Esophagus (tissue), 2 donors: ENCODE results near the gene NAT9. TPM values are rescaled to one million over a fixed set of nuclear protein-coding genes. Genes with fewer than 3 reads are reported as not detected.
A peak's percentile ranks its signal among the peaks of the same experiment; 100 is the strongest.

ENCODE experiments used
- H3K27ac ChIP-seq, 2 donors: one replicate each; pipeline ENCODE4 v1.5.1; 2013; ENCODE audit warnings: low read depth in 2 of 2, mild to moderate bottlenecking in 2 of 2, inconsistent platforms in 1 of 2, low read length in 1 of 2, moderate library complexity in 1 of 2
- H3K27me3 ChIP-seq, 2 donors: one replicate each; pipeline ENCODE4 v1.6.1; 2013; ENCODE audit warnings: low read length in 2 of 2, control low read depth in 1 of 2, mild to moderate bottlenecking in 1 of 2; ENCODE audit not compliant: insufficient read depth in 2 of 2, control insufficient read depth in 1 of 2
- H3K36me3 ChIP-seq, 2 donors: one replicate each; pipeline ENCODE4 v1.6.1; 2013; ENCODE audit warnings: low read length in 1 of 2; ENCODE audit not compliant: control insufficient read depth in 2 of 2, insufficient read depth in 2 of 2
- H3K4me1 ChIP-seq, 2 donors: one replicate each; pipeline ENCODE4 v1.6.1; 2013; ENCODE audit warnings: low read length in 1 of 2; ENCODE audit not compliant: control insufficient read depth in 2 of 2, insufficient read depth in 2 of 2
- H3K4me3 ChIP-seq, 2 donors: one replicate each; pipeline ENCODE4 v1.5.1; 2013; ENCODE audit warnings: low read length in 2 of 2, mild to moderate bottlenecking in 2 of 2, low read depth in 1 of 2, moderate library complexity in 1 of 2
- H3K9me3 ChIP-seq, 2 donors: one replicate each; pipeline ENCODE4 v1.6.1; 2013; ENCODE audit warnings: mild to moderate bottlenecking in 2 of 2, low read depth in 1 of 2, low read length in 1 of 2, moderate library complexity in 1 of 2; ENCODE audit not compliant: control insufficient read depth in 2 of 2, insufficient read depth in 1 of 2
- WGBS, 2 donors: extraction: QIAGEN DNeasy Blood & Tissue Kit; methylation state at CpG; one replicate each; pipeline ENCODE4 v1.1.7; 2013; 5-methylcytosine and 5-hydroxymethylcytosine counted together
- polyA plus RNA-seq, 2 donors: library from polyadenylated mRNA; stranded (reverse); fragments of 200-250 nt; gene quantifications; one replicate each; pipeline ENCODE4 v1.2.3, GENCODE V29; 2013
- donor health status: healthy with polysubstance abuse.
- donor health status: Bipolar disorder and iron deficiency.

Gene NAT9
- polyA plus RNA-seq, 2 donors = 19.7 to 25.6 TPM

GRCh38 chr17:74758848-74759168, 17.3 kb downstream of the NAT9 start:
- WGBS, 2 donors = 33 to 57% methylated on average over 2 of the region's 2 CpGs
- H3K27ac ChIP-seq = peak overlapping the region; percentile 88 to 95
- no peaks in the 10 kb centered on the region for H3K27me3 ChIP-seq
- H3K36me3 ChIP-seq = peaks cover 4 to 22% of the 10 kb centered on the region in 2 donors
- no peaks in the 10 kb centered on the region for H3K9me3 ChIP-seq
- H3K4me1 ChIP-seq = peaks cover 12 to 66% of the 10 kb centered on the region in 2 donors
- peak overlapping the region in 1 of 2 donors; percentile 1 for H3K4me3 ChIP-seq

- H3K9me3 ChIP-seq = no peaks in the 10 kb centered on the region
- H3K27ac ChIP-seq = peak overlapping the region; percentile 88 to 95
- 37 to 47% methylated on average over 24 to 26 of the region's 26 CpGs for WGBS, 2 donors
- peaks cover 4 to 16% of the 10 kb centered on the region in 2 donors for H3K36me3 ChIP-seq
- H3K4me1 ChIP-seq = peaks cover 10 to 60% of the 10 kb centered on the region in 2 donors
- H3K4me3 ChIP-seq = peak overlapping the region in 1 of 2 donors; percentile 20
- no peaks in the 10 kb centered on the region for H3K27me3 ChIP-seq
Observed at GRCh38 chr17:74757931-74758847, 18.0 kb downstream of the NAT9 start.

- H3K36me3 ChIP-seq = peaks cover 4 to 15% of the 10 kb centered on the region in 2 donors
Observed at GRCh38 chr17:74757502-74757901, 18.6 kb downstream of the NAT9 start.

GRCh38 chr17:74756891-74757290, 19.3 kb downstream of the NAT9 start:
- WGBS, 2 donors = 43 to 46% methylated on average over 3 of the region's 3 CpGs
- H3K9me3 ChIP-seq = no peaks in the 10 kb centered on the region
- no peak overlapping the region for H3K4me3 ChIP-seq
- H3K27ac ChIP-seq = peak overlapping the region; percentile 88 to 95
- H3K36me3 ChIP-seq = peaks cover 1 to 15% of the 10 kb centered on the region in 2 donors
- H3K27me3 ChIP-seq = no peaks in the 10 kb centered on the region
- H3K4me1 ChIP-seq = peaks cover 8 to 58% of the 10 kb centered on the region in 2 donors

More at GRCh38 chr17:74757502-74757901, 18.6 kb downstream of the NAT9 start:
- H3K27me3 ChIP-seq = no peaks in the 10 kb centered on the region
- H3K9me3 ChIP-seq = no peaks in the 10 kb centered on the region
- peak overlapping the region; percentile 88 to 95 for H3K27ac ChIP-seq
- WGBS, 2 donors = 36 to 45% methylated on average over 3 of the region's 3 CpGs
- H3K4me1 ChIP-seq = peaks cover 10 to 59% of the 10 kb centered on the region in 2 donors
- no peak overlapping the region for H3K4me3 ChIP-seq

GRCh38 chr17:74755533-74755932, 20.6 kb downstream of the NAT9 start:
- H3K36me3 ChIP-seq = peaks cover 0 to 15% of the 10 kb centered on the region in 2 donors
- H3K4me1 ChIP-seq = peaks cover 6 to 54% of the 10 kb centered on the region in 2 donors
- no peak overlapping the region for H3K4me3 ChIP-seq
- 84 to 88% methylated on average over 8 of the region's 8 CpGs for WGBS, 2 donors
- H3K9me3 ChIP-seq = no peaks in the 10 kb centered on the region
- peak overlapping the region in 1 of 2 donors; percentile 67 for H3K27ac ChIP-seq
- no peaks in the 10 kb centered on the region for H3K27me3 ChIP-seq

- Histone ChIP-seq H3K4me1 (peaks cover 6 to 56% of the 10 kb centered on the region in 2 donors), H3K4me3 (no peak overlapping the region), H3K27me3 (no peaks in the 10 kb centered on the region), H3K27ac (peak overlapping the region; percentile 42 to 67), H3K36me3 (peaks cover 0 to 15% of the 10 kb centered on the region in 2 donors), H3K9me3 (no peaks in the 10 kb centered on the region)
- 90 to 92% methylated on average over 3 of the region's 3 CpGs for WGBS, 2 donors
Observed at GRCh38 chr17:74754832-74755231, 21.3 kb downstream of the NAT9 start.

GRCh38 chr17:74752822-74753401, 23.2 kb downstream of the NAT9 start:
- peak overlapping the region; percentile 1 to 78 for H3K27ac ChIP-seq
- peaks cover 3 to 38% of the 10 kb centered on the region in 2 donors for H3K4me1 ChIP-seq
- H3K36me3 ChIP-seq = peaks cover 0 to 9% of the 10 kb centered on the region in 2 donors
- WGBS, 2 donors = 86 to 90% methylated on average over 7 of the region's 7 CpGs
- no peak overlapping the region for H3K4me3 ChIP-seq
- H3K9me3 ChIP-seq = no peaks in the 10 kb centered on the region
- no peaks in the 10 kb centered on the region for H3K27me3 ChIP-seq

GRCh38 chr17:74752415-74752814, 23.7 kb downstream of the NAT9 start:
- no peak overlapping the region for H3K4me3 ChIP-seq
- 79 to 86% methylated on average over 9 of the region's 9 CpGs for WGBS, 2 donors
- no peaks in the 10 kb centered on the region for H3K9me3 ChIP-seq
- H3K27ac ChIP-seq = peak overlapping the region in 1 of 2 donors; percentile 90
- no peaks in the 10 kb centered on the region for H3K27me3 ChIP-seq
- H3K36me3 ChIP-seq = peaks cover 0 to 9% of the 10 kb centered on the region in 2 donors
- H3K4me1 ChIP-seq = peaks cover 3 to 38% of the 10 kb centered on the region in 2 donors

GRCh38 chr17:74750327-74751069, 25.6 kb downstream of the NAT9 start:
- peak overlapping the region; percentile 84 to 86 for H3K27ac ChIP-seq
- peak overlapping the region; percentile 79 to 97 for H3K4me3 ChIP-seq
- H3K4me1 ChIP-seq = peaks cover 3 to 33% of the 10 kb centered on the region in 2 donors
- peaks cover 0 to 8% of the 10 kb centered on the region in 2 donors for H3K36me3 ChIP-seq
- 27 to 38% methylated on average over 13 of the region's 13 CpGs for WGBS, 2 donors
- H3K27me3 ChIP-seq = no peaks in the 10 kb centered on the region
- H3K9me3 ChIP-seq = no peaks in the 10 kb centered on the region
